ENCODE data around the gene BLOC1S1. TPM values are rescaled to one million over a fixed set of nuclear protein-coding genes. Genes with fewer than 3 reads are reported as not detected.

Gene BLOC1S1
- total and polyA plus RNA-seq, 2 of the 4 experiments (the other 2 are of a cell fraction) = 128 to 285 TPM

DNA sequence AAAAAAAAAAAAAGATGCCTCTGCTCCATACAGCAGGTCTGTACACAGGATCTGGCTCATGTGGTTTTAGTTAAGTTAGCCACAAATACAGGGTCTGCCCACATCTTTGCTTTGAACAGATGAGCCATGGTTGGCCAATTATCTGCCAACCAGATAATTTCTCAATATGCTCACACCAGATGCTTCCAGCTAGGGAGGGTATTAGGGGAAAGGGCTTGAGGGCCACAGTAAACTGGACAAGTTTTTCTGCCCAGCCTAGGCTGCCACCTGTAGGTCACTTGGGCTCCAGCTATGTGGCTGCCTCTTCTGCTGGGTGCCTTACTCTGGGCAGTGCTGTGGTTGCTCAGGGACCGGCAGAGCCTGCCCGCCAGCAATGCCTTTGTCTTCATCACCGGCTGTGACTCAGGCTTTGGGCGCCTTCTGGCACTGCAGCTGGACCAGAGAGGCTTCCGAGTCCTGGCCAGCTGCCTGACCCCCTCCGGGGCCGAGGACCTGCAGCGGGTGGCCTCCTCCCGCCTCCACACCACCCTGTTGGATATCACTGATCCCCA, 5.1 kb downstream of the BLOC1S1 start:
- no peak overlapping the region for H3K4me3 ChIP-seq (ENCODE audit: insufficient read depth, low read depth, low read length)
- H3K36me3 ChIP-seq (ENCODE audit: control insufficient read depth, insufficient read depth, low read length) = peaks cover 32% of the 10 kb centered on the region
- H2BK15ac ChIP-seq (ENCODE audit: low read depth, low read length) = no peak overlapping the region
- peaks cover 27% of the 10 kb centered on the region for H3K9me1 ChIP-seq (ENCODE audit: insufficient read depth, low read length)
- H3K4me2 ChIP-seq (ENCODE audit: low read depth, low read length) = peak overlapping the region; percentile 24; the same call in 1 of the 2 replicates
- H4K5ac ChIP-seq (ENCODE audit: low read depth, low read length) = no peak overlapping the region
- DNase-seq (peak; percentile 91), ATAC-seq (ENCODE audit: low read depth) (peak; percentile 57)
- no peaks in the 10 kb centered on the region for H3K27me3 ChIP-seq (ENCODE audit: control insufficient read depth, insufficient read depth, low read length)
- dilution Hi-C loops (cut with HindIII; ENCODE audit: low sequenced_read_pairs, unreplicated experiment) (no loop called here), intact Hi-C loops (cut with micrococcal nuclease) (loop anchor here (2.0 kb wide), 2 partner anchors 60 to 532 kb away; no protein-coding TSS in a partner anchor), in situ Hi-C loops (cut with MboI; ENCODE audit: low sequenced_read_pairs) (no loop called here)
- H3K27ac ChIP-seq (ENCODE audit: insufficient read depth, low read length) = peak overlapping the region; percentile 24
- peaks cover 32% of the 10 kb centered on the region for H3K4me1 ChIP-seq (ENCODE audit: control insufficient read depth, insufficient read depth, low read length)
- peaks cover 46% of the 10 kb centered on the region for H4K20me1 ChIP-seq (ENCODE audit: insufficient read depth, low read length)
- peak overlapping the region; percentile 18; the same call in 1 of the 2 replicates for H3K4ac ChIP-seq (ENCODE audit: low read depth, low read length)
- no peak overlapping the region for H2BK20ac ChIP-seq (ENCODE audit: low read depth, low read length)
- ChIA-PET CTCF (interaction anchor here (0.5 to 1.6 kb wide), 9 partner anchors 18 to 102 kb away, joined by 3 to 6 read pairs (median 4); no protein-coding TSS in a partner anchor), POLR2A (ENCODE audit: unreplicated experiment) (interaction anchor here (2.1 kb wide), 1 partner anchor 9 kb away, joined by 8 read pairs; no protein-coding TSS in a partner anchor)
- peak overlapping the region; percentile 83 for H2AK9ac ChIP-seq (replicated peaks; ENCODE audit: low read depth, low read length, poor library complexity)
- no peak overlapping the region for H3K14ac ChIP-seq (replicated peaks; ENCODE audit: low read depth, low read length)
- no peaks in the 10 kb centered on the region for H3K9me3 ChIP-seq (ENCODE audit: control insufficient read depth, insufficient read depth, low read length)
- no peak overlapping the region for H3K9ac ChIP-seq (ENCODE audit: low read depth, low read length)
- H2AK5ac ChIP-seq (ENCODE audit: low read depth, low read length) = peak overlapping the region; percentile 89
- no peak overlapping the region for H3K56ac ChIP-seq (ENCODE audit: extremely low read depth, insufficient read depth, low read length)
- H2AFZ ChIP-seq (replicated peaks; ENCODE audit: low read length, poor library complexity) = peak overlapping the region; percentile 77
- WGBS, 2 experiments (ENCODE audit: extremely low coverage in 2 of 2, insufficient read length in 1 of 2) = 0% methylated on average over 1 of the region's 9 CpGs; no CpG with 5 or more reads in 1 of the 2 experiments
- no peak overlapping the region for H3K18ac ChIP-seq (ENCODE audit: low read depth, low read length)
- H3K23ac ChIP-seq (ENCODE audit: low read depth, low read length) = no peak overlapping the region
- no TSS peak for BruUV-seq (replicated peaks)
- no peak overlapping the region for H2BK120ac ChIP-seq (ENCODE audit: low read depth, low read length)
- no peak overlapping the region for H4K91ac ChIP-seq (ENCODE audit: insufficient read depth, low read depth, low read length)
- H2BK5ac ChIP-seq (ENCODE audit: low read depth, low read length, poor library complexity, severe bottlenecking) = peak overlapping the region; percentile 60
- peaks cover 23 to 75% of the 10 kb centered on the region in 2 experiments for H3K79me1 ChIP-seq (ENCODE audit: low read depth in 1 of 2, low read length in 2 of 2)
- no peak overlapping the region for H4K8ac ChIP-seq (ENCODE audit: low read depth in 2 of 2, low read length in 2 of 2)
- TF ChIP-seq MXI1 (IDR thresholded peaks at IDR 0.05; ENCODE audit: borderline replicate concordance, low read depth, low read length) (no peak), FOS (IDR thresholded peaks at IDR 0.05; ENCODE audit: low read depth, low read length) (peak; percentile 73), RCOR1 (IDR thresholded peaks at IDR 0.05; ENCODE audit: insufficient replicate concordance, low read length) (peak; percentile 85), CHD1 (IDR thresholded peaks at IDR 0.05; ENCODE audit: low read depth, low read length) (no peak), CEBPB (IDR thresholded peaks at IDR 0.05; ENCODE audit: low read depth, low read length) (0 out of 2 replicates have a peak, but pooled peaks have one; percentile 18), NFE2L2 (IDR thresholded peaks at IDR 0.05; ENCODE audit: low read depth, low read length) (no peak), SMC3 (IDR thresholded peaks at IDR 0.05; ENCODE audit: low read depth, low read length) (peak; percentile 57; the same call in 1 of the 2 replicates), CTCF (conservative IDR thresholded peaks at IDR 0.05; ENCODE audit: low read depth, low read length) (peak; percentile 69), MAZ (IDR thresholded peaks at IDR 0.05; ENCODE audit: borderline replicate concordance, low read depth, low read length) (peak; percentile 74), ELK1 (IDR thresholded peaks at IDR 0.05; ENCODE audit: borderline replicate concordance, low read depth, low read length) (no peak), BHLHE40 (IDR thresholded peaks at IDR 0.05; ENCODE audit: low read depth, low read length) (no peak), RFX5 (IDR thresholded peaks at IDR 0.05; ENCODE audit: low read depth, low read length) (no peak), POLR2A (IDR thresholded peaks at IDR 0.05; ENCODE audit: low read depth, low read length) (no peak), MAFK (IDR thresholded peaks at IDR 0.05; ENCODE audit: low read depth, low read length) (no peak)
- TF ChIP-seq, protein P1, sequence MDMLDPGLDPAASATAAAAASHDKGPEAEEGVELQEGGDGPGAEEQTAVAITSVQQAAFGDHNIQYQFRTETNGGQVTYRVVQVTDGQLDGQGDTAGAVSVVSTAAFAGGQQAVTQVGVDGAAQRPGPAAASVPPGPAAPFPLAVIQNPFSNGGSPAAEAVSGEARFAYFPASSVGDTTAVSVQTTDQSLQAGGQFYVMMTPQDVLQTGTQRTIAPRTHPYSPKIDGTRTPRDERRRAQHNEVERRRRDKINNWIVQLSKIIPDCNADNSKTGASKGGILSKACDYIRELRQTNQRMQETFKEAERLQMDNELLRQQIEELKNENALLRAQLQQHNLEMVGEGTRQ (IDR thresholded peaks at IDR 0.05; ENCODE audit: low read depth, low read length) = no peak

Data from IMR-90 (cell line).